Activated T-helper 9 cell treated with anti-CD3 and anti-CD28 coated beads, Interleukin-2, amount 50 U/mL, for 16 hours (primary cell): ENCODE measurements around the gene KLHL24.
"Not testable (repeated sequence)": the region's sequence is repeated elsewhere in the genome, so short reads cannot be mapped to it uniquely, and the experiment has no call there.

ENCODE experiments used
- DNase-seq: peaks from one replicate; pipeline ENCODE4 v3.0.0-alpha.2; 2020; ENCODE audit warnings: low read depth

The KLHL24 gene, protein sequence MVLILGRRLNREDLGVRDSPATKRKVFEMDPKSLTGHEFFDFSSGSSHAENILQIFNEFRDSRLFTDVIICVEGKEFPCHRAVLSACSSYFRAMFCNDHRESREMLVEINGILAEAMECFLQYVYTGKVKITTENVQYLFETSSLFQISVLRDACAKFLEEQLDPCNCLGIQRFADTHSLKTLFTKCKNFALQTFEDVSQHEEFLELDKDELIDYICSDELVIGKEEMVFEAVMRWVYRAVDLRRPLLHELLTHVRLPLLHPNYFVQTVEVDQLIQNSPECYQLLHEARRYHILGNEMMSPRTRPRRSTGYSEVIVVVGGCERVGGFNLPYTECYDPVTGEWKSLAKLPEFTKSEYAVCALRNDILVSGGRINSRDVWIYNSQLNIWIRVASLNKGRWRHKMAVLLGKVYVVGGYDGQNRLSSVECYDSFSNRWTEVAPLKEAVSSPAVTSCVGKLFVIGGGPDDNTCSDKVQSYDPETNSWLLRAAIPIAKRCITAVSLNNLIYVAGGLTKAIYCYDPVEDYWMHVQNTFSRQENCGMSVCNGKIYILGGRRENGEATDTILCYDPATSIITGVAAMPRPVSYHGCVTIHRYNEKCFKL

DNA sequence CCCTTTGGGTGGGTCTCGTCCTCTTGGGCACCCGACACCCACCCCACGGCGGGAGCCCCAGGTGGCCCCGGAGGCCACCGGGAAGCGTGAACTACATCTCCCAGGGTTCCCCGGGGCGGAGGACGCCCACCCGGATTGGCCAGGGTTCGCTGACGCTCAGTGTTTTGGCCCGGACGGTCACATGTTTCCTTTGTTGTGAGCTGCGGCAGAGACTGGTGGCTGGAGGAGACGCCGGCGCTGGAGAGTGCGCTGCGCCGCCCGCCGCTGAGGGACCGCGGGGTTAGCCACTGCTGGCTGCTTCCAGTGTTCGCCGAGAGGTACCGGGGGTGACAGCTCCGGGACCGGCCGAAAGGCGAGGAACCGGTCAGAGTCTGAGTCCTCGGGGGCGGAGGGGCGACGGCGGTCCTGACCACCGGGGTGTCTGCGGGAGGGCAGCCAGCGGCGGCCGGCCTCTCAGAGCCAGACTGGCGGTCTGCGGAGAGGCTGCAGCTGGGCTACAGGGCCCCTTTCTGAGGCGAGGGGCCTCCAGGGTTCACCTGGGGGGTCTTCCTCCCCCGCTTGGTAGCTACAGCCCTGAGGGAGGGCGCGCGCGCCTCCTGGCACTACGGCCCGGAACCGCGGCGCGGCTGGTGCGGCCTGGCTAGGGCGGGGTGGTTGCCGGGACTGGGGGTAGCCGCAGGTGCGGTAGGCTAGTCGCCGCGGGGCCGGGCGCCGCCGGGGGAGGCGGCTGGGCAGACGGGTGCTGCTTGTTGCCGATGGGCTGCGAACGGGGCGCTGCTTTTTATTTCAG lies at the start of gene KLHL24:
TSS of gene KLHL24 (plus strand) at position 193 of the 790 bp plus-strand sequence. CDS start 14,734 bp downstream, outside the sequence.
- DNase-seq, result peak; percentile 86

DNA sequence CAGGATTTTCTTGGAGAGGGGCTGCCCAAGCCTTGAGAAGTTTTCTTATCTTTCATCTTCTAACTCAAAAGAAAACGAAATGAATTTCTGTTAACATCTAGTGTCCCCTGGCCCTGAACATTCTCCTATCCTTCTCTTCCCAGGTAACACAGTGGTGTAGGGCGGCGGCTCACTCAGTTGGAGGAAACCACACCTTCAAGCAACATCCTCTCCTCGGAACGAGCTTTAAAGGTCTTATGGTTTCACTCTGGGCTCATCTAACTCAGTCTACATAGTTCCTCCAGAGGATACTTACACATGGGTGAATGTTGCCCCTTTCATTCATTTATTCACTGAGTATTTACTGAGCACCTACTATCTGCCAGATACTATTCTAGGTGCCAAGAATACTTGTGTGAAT lies 48.9 kb upstream of the KLHL24 start:
- DNase-seq, result no peak

DNA sequence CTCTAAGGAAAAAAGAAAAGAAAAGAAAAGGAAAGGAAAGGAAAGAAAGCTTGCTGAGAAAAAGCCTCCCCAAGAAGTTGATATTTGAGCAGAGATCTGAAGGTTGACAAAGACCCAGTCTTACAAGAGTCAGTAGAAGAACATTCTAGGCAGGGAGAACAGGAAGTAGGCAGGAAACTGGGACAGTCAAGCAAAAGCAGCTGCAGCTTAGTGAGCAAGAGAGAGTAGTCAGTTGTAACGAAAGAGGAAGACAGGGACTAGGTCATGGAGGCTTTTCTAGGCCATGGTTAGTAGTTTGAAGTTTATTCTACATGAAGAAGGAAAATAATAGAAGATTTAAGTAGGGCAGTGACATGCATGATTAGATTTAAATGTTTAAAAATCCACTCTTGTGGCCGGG lies 48.1 kb upstream of the KLHL24 start:
- no peak for DNase-seq

DNA sequence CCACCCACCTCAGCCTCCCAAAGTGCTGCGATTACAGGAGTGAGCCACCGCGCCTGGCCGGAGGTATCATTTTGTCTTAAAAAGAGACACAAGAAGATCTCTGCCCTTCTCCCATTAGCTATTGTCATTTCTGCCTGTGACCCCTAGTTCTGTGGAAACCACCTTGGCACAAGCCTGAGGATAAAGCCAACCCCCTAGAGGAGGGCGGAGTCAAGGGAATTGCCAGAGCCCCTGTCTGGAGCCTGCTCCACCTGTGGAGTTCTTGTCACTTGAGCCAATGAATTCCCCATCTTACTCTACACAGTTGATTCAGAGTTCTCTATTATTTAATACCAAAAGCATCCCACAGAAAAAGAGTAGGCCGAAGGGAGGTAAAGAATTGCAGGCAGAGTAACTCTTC lies 45.0 kb upstream of the KLHL24 start:
- no peak for DNase-seq

DNA sequence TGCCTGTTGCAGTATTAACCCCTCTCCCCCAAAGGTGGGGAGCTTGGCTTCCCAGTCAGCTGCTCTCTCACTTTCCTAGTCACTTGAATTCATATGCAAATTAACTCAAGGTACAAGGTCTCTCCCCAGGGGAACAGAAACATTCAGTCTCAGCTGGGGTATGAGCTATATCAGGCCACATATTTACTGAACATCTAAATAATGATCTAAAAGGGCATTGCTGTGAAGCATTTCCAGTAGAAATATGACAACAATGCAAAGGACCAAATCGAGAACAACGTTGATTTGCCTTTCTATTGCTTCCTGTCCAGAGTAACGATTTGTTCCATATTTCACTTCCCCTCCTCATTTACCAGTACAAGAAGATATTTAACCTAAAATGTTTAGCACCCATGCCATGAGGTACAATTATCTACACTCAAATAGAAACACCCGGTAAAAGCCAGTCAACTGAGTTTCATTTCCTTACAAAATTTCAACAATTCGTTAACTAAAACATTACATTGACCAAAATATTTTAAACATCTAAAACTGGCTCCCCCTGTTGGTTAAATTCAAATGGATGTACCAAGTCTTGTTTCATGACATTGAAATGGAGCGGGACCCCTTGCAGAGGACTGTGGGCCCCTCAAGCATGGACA lies 43.4 kb upstream of the KLHL24 start:
- DNase-seq, result no peak

DNA sequence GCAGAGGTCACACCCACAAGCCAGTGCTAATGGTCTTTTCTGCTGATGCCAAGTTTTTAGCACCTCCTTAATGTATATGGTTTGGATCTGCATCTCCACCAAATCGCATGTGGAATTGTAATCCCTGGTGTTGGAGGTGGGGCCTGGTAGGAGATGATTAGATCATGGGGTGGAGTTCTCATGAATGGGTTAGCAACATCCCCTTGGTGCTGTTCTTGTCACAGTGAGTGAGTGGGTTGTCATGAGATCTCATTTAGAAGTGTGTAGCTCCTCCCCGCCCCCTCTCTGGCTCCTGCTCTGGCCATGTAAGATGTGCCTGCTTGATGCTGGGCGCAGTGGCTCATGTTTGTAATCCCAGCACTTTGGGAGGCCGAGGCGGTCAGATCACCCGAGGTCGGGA lies 42.6 kb upstream of the KLHL24 start:
- no peak for DNase-seq

DNA sequence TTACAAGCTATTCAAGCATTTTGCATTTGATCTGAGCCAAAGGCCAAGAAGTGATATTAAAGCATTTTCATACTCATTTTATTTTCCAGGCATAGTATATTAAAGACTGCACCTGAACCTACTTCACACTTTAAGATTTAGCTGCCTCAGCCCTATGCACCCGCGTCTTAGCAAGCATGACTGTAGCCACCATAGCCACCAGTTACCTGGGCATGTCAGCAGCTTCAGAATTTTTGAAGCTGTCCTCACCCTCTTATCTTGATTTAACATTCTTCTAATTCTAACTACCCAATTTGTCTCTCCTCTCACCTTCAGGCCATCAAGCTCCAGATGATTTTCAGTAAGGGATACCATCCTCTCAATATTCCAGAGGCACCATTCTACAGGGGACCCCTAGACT lies 40.8 kb upstream of the KLHL24 start:
- no peak for DNase-seq

DNA sequence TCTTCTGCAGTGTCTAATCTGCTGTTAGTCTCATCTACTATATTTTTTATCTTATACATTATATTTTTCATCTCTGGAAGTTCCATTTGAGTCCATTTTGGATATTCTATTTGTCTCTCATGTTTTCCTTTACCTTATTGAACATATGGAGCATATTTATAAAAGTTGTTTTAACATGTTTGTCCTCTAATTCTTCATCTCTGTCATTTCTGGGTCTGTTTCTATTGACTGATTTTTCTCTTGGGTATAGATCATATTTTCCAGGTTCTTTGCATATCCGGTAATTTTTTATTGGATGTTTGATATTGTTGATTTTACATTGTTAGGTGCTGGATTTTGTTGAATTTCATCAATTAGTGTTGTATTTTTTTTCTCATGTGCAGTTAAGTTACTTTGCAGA lies 37.5 kb upstream of the KLHL24 start:
- DNase-seq, result no peak

DNA sequence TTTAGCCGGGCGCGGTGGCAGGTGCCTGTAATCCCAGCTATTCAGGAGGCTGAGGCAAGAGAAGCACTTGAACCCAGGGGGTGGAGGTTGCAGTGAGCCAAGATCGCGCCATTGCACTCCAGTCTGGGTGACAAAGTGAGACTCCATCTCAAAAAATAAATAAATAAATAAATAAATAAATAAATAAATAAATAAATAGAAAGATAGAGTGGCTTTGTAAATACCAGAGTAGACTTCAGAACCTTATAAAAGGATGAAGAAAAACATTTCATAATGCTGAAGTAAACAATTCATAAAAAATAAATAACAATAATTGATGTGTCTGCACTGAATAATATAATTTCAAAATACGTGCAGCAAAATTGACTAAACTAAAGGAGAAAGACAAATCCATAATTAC lies 24.1 kb upstream of the KLHL24 start:
- DNase-seq, result not testable (repeated sequence)

DNA sequence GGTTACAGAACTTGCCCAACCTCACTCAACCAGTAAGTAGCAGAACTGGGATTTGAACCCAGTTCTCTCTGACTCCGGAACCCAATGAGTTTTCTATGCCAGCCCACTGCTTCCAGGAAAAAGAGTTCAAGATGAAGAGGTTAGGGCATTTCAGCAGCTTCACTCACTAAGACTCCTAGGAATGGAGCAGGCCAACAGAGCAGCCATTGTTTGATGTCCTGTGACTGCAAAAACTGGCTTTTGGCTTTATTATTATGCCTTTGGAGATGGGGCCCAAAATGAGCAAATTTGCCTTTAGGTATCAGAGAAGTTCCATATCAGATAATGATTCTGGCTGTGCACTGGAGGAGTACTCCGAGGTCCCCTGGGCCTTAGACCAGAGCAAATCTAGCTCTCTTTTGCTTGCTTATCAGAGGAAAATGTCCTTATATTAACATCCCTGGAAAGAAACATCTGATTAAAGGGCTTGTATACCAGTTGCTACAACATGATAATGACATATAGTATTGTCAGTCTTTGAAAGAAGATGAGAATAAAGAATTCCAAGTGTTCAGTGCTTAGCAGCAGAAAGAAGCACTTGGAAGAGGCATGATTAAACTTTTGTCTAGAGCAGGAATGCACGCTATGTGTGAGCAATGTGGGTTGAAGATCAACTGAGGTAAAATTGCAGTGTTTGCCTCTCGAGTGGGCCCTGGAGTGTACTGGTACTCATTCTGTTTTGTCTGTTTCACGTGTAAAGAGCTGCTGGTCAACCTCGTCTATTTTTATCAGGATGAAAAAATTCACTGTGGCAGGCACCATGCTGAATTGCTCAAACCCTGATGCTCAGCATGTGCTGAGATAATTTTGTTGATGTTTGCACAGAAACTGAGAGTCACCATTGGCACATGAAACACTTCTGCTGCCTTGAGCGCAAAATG lies 21.8 kb upstream of the KLHL24 start:
- no peak for DNase-seq

DNA sequence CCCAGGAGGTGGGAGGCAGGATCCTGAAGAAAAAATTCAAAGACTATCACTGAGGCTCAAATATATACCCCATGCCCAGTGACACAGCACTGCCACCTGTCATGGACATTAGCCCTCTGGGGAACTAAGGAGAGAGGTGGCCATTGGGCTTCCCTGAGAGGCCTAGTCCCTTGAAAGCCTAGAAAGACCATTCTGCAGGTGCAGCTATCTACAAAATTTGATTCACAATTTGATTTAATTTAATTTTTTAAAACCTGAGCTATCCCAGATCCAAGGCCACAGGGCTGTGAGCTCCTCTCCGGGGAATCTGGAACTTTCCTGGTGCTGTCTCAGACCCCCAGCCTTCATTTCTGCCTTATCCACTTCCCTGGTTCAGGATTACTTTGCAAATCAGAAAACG lies 16.9 kb upstream of the KLHL24 start:
- DNase-seq, result no peak

DNA sequence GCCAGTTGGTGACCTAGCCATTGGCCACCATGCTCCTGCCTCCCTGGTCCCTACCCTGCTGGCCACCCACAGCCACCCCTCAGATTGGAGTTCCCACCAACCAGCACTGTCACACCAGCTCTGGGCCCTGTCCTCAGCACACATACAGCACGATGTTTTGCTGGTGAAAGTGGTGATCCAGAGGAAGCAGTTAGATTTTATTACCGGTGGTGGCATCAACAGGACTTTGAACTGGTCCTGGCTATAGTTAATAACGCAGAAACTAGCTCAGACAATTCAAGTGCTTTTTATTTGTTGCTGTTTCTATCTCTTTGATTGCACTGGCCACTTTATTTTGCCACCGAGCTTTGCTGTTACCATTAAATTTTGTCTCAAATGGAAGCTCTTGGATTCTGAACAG lies 16.4 kb upstream of the KLHL24 start:
- no peak for DNase-seq

DNA sequence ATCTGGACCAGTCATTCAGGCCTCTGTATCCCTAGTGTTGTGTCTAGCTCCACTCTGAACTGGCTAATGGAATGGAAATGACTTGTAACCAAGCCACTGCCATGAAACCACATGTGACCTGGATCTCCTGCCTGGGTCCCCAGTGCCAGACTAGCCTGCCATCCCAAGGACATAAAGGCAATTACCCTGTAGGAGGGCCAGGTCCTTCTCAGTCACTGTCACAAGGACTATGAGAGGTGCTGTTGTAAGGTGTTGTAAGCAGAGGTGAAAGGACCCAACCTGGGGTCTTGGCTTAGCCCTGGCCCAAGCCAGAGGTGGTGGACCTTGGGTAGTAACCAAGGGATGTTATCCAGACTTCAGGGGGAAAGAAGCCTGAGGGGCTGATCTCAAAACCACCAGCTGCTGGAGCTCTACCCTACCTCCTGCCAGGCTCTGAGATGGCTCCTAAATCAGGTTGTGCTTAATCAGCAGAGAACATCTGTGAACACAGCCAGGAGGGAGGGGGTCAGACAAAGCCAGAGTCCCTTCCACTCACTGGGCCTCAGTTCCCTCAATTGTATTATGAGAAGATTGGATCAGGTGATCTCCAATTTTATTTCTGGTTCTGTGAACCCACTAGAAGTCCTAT lies 15.7 kb upstream of the KLHL24 start:
- DNase-seq, result no peak

DNA sequence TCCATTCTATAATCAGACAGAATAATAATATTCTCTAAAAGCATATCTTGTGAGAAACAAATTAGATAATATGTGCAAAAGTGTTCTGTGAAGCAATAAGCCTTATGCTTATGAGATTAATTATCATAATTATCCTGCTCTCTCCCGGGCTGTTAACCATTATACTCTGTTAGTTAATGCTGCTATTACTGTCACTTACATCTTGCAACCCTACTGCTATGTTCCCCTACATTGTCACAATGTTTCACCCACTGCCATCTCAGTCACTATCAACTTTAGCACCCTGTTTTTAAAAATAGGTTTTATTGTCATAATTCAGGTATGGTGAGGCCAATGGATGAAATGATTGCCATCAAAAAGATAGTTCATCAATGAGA lies 15.2 kb upstream of the KLHL24 start:
- no peak for DNase-seq

DNA sequence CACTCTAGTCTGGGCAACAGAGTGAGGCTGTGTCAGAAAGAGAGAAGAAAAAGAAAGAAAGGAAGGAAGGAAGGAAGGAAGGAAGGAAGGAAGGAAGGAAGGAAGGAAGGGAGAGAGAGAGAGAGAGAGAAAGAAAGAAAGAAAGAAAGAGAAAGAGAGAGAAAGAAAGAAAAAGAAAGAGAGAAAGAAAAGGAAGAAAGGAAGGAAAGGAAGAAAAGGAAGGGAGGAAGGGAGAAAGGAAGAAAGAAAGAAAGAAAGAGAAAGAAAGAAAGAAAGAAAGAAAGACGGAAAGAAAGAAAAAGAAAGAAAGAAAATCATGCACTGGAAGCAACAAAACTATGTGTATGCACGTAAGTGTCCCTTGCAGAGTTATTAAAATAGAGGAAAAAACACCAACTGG lies 12.9 kb upstream of the KLHL24 start:
- not testable (repeated sequence) for DNase-seq

DNA sequence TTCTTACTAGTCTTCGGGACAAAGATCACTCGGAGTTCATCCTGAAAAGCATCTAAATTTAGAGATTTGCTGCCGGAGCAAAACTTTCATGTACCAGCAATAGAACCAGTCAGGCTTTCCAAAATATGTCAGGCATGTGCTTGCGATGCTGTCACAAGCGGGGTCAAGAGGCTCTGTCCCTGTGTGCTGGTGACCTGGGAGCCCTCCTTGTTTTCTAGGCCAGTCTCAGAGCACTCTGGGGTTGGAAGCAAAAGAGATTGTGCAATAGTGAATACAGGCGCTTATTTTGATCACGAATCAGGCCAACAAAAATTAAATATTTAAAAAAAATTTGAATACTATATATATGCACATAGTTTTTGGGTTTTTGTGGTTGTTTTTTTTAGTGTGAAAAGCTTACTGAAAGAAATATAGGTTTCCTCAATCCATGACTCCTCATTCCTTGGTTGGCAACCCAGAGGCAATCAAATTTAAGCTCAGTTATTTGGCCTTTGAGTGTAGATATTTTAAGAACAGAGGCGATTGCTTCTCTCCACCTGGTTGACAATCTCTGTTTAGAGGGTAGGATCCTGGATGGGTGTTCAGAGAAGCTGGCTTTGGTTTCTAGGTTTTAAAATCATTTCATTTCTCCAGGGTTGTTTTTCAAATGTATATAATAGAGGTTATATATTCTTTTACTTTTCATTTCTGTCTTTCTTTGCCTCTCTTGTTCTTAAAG lies 8.4 kb upstream of the KLHL24 start:
- no peak for DNase-seq

DNA sequence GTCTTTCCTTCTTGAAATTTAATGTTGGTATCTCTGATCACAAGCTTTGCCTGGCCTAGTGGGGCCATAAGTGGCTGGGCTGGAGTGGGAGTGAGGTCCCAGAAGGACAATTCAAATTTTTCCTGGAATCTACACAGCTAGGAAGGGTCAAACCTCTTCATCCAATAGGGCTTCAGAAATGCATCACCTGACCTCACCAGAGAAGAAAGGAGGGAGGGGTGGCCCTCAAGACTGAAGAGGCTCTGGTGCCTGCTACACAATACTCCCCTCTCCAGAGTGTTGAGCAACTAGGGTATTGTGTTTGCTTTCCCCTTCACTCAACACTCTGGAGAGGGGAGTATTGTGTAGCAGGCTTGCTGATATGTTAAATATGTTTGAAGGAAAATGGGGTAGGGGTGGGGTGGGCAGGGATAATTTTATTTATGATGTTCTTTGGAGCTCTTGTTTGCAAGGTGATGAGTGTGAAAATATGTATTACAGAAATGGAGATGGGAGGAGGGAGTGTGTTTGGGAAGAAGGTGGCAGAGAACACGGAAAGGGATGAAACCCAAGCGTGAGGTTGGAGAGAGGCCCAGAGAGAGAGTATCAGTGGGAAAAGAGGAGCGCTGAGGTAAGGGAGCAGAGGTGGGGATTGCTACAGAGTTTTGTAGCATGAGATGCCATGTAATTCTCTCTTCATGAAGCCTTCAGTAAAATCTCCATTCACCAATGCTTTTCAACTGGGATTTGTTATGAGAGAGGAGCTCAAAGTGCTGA lies 5.7 kb upstream of the KLHL24 start:
- DNase-seq, result no peak

DNA sequence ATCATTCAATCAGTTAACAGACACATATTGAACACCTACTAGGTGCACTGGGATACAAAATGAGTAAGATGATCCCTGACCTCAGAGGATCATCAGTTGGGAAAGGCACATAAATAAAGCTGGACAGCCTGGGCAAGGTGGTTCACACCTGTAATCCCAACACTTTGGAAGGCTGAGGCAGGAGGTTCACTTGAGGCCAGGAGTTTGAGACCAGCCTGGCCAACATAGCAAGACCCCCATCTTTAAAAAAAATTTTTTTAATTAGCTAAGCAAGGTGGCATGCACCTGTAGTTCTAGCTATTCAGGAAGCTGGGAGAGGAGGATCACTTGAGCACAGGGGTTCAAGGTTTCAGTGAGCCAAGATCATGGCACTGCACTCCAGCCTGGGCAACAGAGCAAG lies 3.7 kb upstream of the KLHL24 start:
- DNase-seq, result no peak

DNA sequence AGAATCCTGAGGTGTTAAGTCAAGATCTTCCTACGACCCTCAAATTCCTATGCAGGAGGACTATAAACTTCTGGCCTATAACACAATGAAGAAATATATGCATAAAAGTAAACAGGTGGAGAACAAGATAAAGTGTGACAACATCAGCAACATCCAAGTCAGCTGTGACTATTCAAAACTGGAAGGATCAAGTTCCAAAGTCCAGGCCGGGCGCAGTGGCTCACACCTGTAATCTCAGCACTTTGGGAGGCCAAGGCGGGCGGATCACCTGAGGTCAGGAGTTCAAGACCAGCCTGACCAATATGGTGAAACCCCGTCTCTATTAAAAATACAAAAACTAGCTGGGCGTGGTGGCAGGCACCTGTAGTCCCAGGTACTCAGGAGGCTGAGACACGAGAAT lies 2.7 kb upstream of the KLHL24 start:
- not testable (repeated sequence) for DNase-seq

DNA sequence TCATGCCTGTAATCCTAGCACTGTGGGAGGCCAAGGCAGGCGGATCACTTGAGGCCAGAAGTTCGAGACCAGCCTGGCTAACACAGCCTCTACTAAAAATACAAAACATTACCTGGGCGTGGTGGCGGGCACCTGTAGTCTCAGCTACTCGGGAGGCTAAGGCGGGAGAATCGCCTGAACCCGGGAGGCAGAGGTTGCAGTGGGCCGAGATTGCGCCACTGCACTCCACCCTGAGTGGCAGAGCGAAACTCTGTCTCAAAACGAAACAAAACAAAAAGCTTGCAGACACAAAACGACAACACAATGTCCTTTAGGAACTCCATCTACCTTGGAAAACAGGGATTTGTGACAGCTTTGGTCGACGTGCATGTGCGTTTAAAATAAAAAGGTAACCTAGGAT lies 716 bp upstream of the KLHL24 start:
- no peak for DNase-seq
